HCT116 (cell line): Measurements from ENCODE around the gene SF3A2. TPM values are rescaled to one million over a fixed set of nuclear protein-coding genes. Genes with fewer than 3 reads are reported as not detected.
A peak's percentile ranks its signal among the peaks of the same experiment; 100 is the strongest.

Source experiments
- ATAC-seq: fragments of 200-7000 bp; cut with Tn5 transposase; 2 replicates; pipeline ENCODE4 v1.9.1; 2020; ENCODE audit warnings: mild to moderate bottlenecking, moderate library complexity
- BruUV-seq: library from RNA; stranded (reverse); fragments of 400-500 nt; replicated peaks from 2 replicates; lab custom pipeline; 2021; lab: Mats Ljungman, UMichigan
- CTCF ChIA-PET: fragments of 300-600 bp; sonication (Branson Sonifier 250); formaldehyde crosslinking; loops from one replicate; lab custom pipeline; 2021; ENCODE audit warnings: antibody characterized with exemption; lab: Charles Lee
- POLR2A ChIA-PET: fragments of 300-600, 350-600 bp; sonication (Branson Sonifier 250); formaldehyde crosslinking; loops from one replicate; lab custom pipeline; 2021; ENCODE audit warnings: antibody characterized with exemption; lab: Charles Lee
- RAD21 ChIA-PET, 2 experiments: fragments of 300-600 bp; sonication (Branson Sonifier 250); formaldehyde crosslinking; loops; one replicate each; lab custom pipeline; 2023; ENCODE audit warnings: low total read pairs in 2 of 2; ENCODE audit not compliant: uncharacterized antibody in 2 of 2, unreplicated experiment in 2 of 2, low non-redundant PET in 1 of 2; lab: Charles Lee
- DNase-seq: peaks from one replicate; pipeline ENCODE4 v3.0.0-alpha.2; 2010; ENCODE audit warnings: low read depth, low spot score
- H2AFZ ChIP-seq: fragments of 200-600 bp; shearing (Covaris generic), sonication (generic); 2 replicates; pipeline ENCODE4 v1.6.1; 2017; ENCODE audit warnings: low read depth, mixed run types, mixed read lengths, antibody characterized with exemption, low read length; ENCODE audit not compliant: poor library complexity, severe bottlenecking
- H3K27ac ChIP-seq: 2 replicates; pipeline ENCODE4 v1.5.1; 2012; ENCODE audit warnings: low read depth, low read length
- H3K27me3 ChIP-seq: fragments of 200-600 bp; sonication (generic); 2 replicates; pipeline ENCODE4 v1.6.1; 2016; ENCODE audit warnings: mixed run types, low read length, mixed read lengths; ENCODE audit not compliant: insufficient read depth
- H3K36me3 ChIP-seq, 2 experiments: fragments of 200-500 bp in 1 of 2; fragments of 200-600 bp in 1 of 2; sonication (Bioruptor generic) in 1 of 2; sonication (generic) in 1 of 2; 2 replicates each; pipeline versions ENCODE4 v1.5.1 to v1.6.1; 2014 to 2016; ENCODE audit warnings: low read length in 2 of 2, inconsistent platforms in 1 of 2, mixed read lengths in 1 of 2, mixed run types in 1 of 2; ENCODE audit not compliant: insufficient read depth in 2 of 2, control insufficient read depth in 1 of 2
- H3K4me1 ChIP-seq, 2 experiments: fragments of 200-600 bp in 1 of 2; sonication (generic) in 1 of 2; 2 replicates each; pipeline versions ENCODE4 v1.5.1 to v1.6.1; 2012 to 2017; ENCODE audit warnings: low read length in 2 of 2, inconsistent platforms in 1 of 2, mild to moderate bottlenecking in 1 of 2, mixed read lengths in 1 of 2, mixed run types in 1 of 2, moderate library complexity in 1 of 2; ENCODE audit not compliant: insufficient read depth in 2 of 2, control insufficient read depth in 1 of 2
- H3K4me2 ChIP-seq: fragments of 200-600 bp; sonication (generic); 2 replicates; pipeline ENCODE4 v1.6.1; 2017; ENCODE audit warnings: mixed run types, low read length, mixed read lengths
- H3K4me3 ChIP-seq, 2 experiments: fragments of 200-600 bp in 1 of 2; sonication (generic) in 1 of 2; replicated peaks in 1 of 2; 2 replicates each; pipeline ENCODE4 v1.5.1; 2011 to 2016; ENCODE audit warnings: low read length in 2 of 2, control low read depth in 1 of 2, low read depth in 1 of 2, mild to moderate bottlenecking in 1 of 2, mixed read lengths in 1 of 2, mixed run types in 1 of 2
- H3K79me2 ChIP-seq: fragments of 200-600 bp; sonication (generic); 2 replicates; pipeline ENCODE4 v1.6.1; 2017; ENCODE audit warnings: mild to moderate bottlenecking, mixed run types, low read length, moderate library complexity, mixed read lengths; ENCODE audit not compliant: insufficient read depth
- H3K9ac ChIP-seq: fragments of 200-600 bp; sonication (generic); 2 replicates; pipeline ENCODE4 v1.6.1; 2016; ENCODE audit warnings: low read length, mixed read lengths
- H3K9me2 ChIP-seq: fragments of 200-600 bp; sonication (generic), shearing (Covaris generic); 2 replicates; pipeline ENCODE4 v1.6.1; 2017; ENCODE audit warnings: mixed run types, mild to moderate bottlenecking, moderate library complexity; ENCODE audit not compliant: insufficient read depth
- H3K9me3 ChIP-seq, 2 experiments: fragments of 200-500 bp in 1 of 2; fragments of 200-600 bp in 1 of 2; sonication (Bioruptor generic) in 1 of 2; sonication (generic) in 1 of 2; 2 replicates each; pipeline ENCODE4 v1.6.1; 2014 to 2017; ENCODE audit warnings: low read length in 2 of 2, mixed read lengths in 2 of 2, inconsistent platforms in 1 of 2, low read depth in 1 of 2, mild to moderate bottlenecking in 1 of 2, mixed run types in 1 of 2, moderate library complexity in 1 of 2; ENCODE audit not compliant: control insufficient read depth in 1 of 2, insufficient read depth in 1 of 2
- H4K20me1 ChIP-seq: fragments of 200-600 bp; sonication (generic), shearing (Covaris generic); 2 replicates; pipeline ENCODE4 v1.6.1; 2017; ENCODE audit warnings: mixed run types, mild to moderate bottlenecking, moderate library complexity; ENCODE audit not compliant: insufficient read depth
- ATF3 ChIP-seq: IDR thresholded peaks from 2 replicates; pipeline ENCODE4 v1.6.1; 2012
- POLR2AphosphoS5 ChIP-seq: IDR thresholded peaks from 2 replicates; pipeline ENCODE4 v1.6.1; 2011; ENCODE audit warnings: mild to moderate bottlenecking, low read depth, low read length, moderate library complexity
- TCF7L2 ChIP-seq: IDR thresholded peaks from 2 replicates; pipeline ENCODE4 v1.7.0; 2011; ENCODE audit warnings: borderline replicate concordance, inconsistent platforms; ENCODE audit not compliant: insufficient read depth, insufficient read length; ENCODE audit errors: extremely low read depth
- ZBTB33 ChIP-seq: IDR thresholded peaks from 2 replicates; pipeline ENCODE4 v1.6.1; 2011; ENCODE audit warnings: mild to moderate bottlenecking, low read length, moderate library complexity; ENCODE audit not compliant: insufficient replicate concordance; ENCODE audit errors: extremely low read depth
- intact Hi-C: fragments of 100-400 bp; cut with micrococcal nuclease; formaldehyde crosslinking; loops from 2 replicates; pipeline ENCODE4 v1.10.0; 2022
- total RNA-seq: library from RNA; stranded (reverse); gene quantifications from one replicate; pipeline ENCODE4 v1.2.1, GENCODE V29; 2021; ENCODE audit not compliant: unreplicated experiment

Gene SF3A2
- total RNA-seq, 1 experiment from 2014 or later: 166 TPM

DNA sequence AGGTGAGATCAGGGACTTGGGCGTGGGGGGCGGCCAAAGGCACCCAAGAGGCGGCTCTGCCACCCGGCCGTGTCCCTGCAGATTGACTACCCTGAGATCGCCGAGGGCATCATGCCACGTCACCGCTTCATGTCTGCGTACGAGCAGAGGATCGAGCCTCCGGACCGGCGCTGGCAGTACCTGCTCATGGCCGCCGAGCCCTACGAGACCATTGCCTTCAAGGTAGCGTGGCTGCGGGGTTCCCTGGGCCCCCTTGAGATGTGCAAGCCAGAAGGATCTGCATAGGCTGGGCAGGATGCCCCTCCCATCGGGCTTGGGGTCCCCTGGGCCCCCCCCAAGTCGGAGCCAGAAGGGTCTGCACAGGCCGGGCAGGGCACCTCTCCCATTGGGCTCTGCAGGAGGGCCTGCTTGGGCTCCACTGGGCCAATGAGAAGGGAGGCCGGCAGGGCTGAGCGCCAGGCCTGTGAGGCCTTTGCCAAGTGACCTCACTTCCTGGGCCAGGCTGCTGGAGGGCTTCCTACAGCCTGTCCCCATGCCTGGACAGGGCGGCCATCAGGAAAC is 10.3 kb downstream of the SF3A2 start:
- Histone ChIP-seq H3K79me2 (peaks cover 45% of the 10 kb centered on the region), H3K9ac (no peak overlapping the region), H3K27me3 (no peaks in the 10 kb centered on the region), H3K36me3 (peaks cover 36 to 59% of the 10 kb centered on the region in 2 experiments), H3K9me2 (no peaks in the 10 kb centered on the region), H3K9me3 (no peaks in the 10 kb centered on the region), H4K20me1 (peaks cover 6% of the 10 kb centered on the region; the same call in 1 of the 2 replicates), H3K27ac (no peak overlapping the region; the same call in 1 of the 2 replicates), H2AFZ (no peak overlapping the region), H3K4me1 (0 out of 4 replicates have a peak, but pooled peaks cover 0 to 4% of the 10 kb centered on the region in 2 experiments), H3K4me3 (no peak overlapping the region), H3K4me2 (no peak overlapping the region)
- ChIA-PET RAD21 (no interaction called here), CTCF (no interaction called here), POLR2A (no interaction called here)
- intact Hi-C loops: no loop called here
- no TSS peak for BruUV-seq
- peak; percentile 46 for ATAC-seq
- TF ChIP-seq POLR2AphosphoS5 (no peak), ZBTB33 (no peak), TCF7L2 (no peak), ATF3 (no peak)
- no peak for DNase-seq
